ENCODE results near the gene PNPLA8. TPM values are rescaled to one million over a fixed set of nuclear protein-coding genes. Genes with fewer than 3 reads are reported as not detected.

PNPLA8 gene
- polyA plus RNA-seq, 3 donors, result 10.2 to 80.0 (median 55.5) TPM

- Mint-ChIP-seq H3K36me3 (no peaks in the 10 kb centered on the region), H3K4me1 (peaks cover 6% of the 10 kb centered on the region), H3K4me3 (no peak overlapping the region), H3K27me3 (ENCODE audit: low read depth in 3 of 3) (peaks cover 0 to 3% (median 3%) of the 10 kb centered on the region in 3 donors), H3K27ac (peak overlapping the region in 4 of 7 donors; percentile 11 to 67 (median 42)), H3K9me3 (peaks cover 6 to 16% (median 15%) of the 10 kb centered on the region in 7 donors)
- intact Hi-C loops (cut with micrococcal nuclease), result no loop called here
- H3K36me3 ChIP-seq (replicated peaks in 1 of 2; ENCODE audit: control insufficient read depth in 1 of 2, insufficient read depth in 2 of 2, low read length in 2 of 2), result no peaks in the 10 kb centered on the region
- no peaks in the 10 kb centered on the region for H3K27me3 ChIP-seq (ENCODE audit: control insufficient read depth in 2 of 2, insufficient read depth in 2 of 2, low read length in 2 of 2)
- H3K9me3 ChIP-seq (replicated peaks in 1 of 2; ENCODE audit: control insufficient read depth in 1 of 2, insufficient read depth in 1 of 2, low read length in 2 of 2), result peaks cover 9 to 12% of the 10 kb centered on the region in 2 donors
- peak overlapping the region; percentile 34 for H2AFZ ChIP-seq (ENCODE audit: insufficient read depth, low read depth, low read length, poor library complexity, severe bottlenecking)
- no peak overlapping the region for H3K4me3 ChIP-seq (replicated peaks in 1 of 3; ENCODE audit: low read depth in 2 of 3, low read length in 3 of 3)
- DNase-seq, result peak; percentile 27 to 79 (median 34)
- H3K4me2 ChIP-seq (replicated peaks; ENCODE audit: extremely low read depth, low read length, poor library complexity, severe bottlenecking), result no peak overlapping the region
- no peaks in the 10 kb centered on the region for H4K20me1 ChIP-seq (ENCODE audit: insufficient read depth, low read length)
- no peaks in the 10 kb centered on the region for H3K4me1 ChIP-seq (ENCODE audit: control insufficient read depth in 1 of 2, insufficient read depth in 2 of 2, low read length in 2 of 2)
- WGBS (ENCODE audit: insufficient coverage), result no CpG with 5 or more reads among the region's 5 CpGs
- no peak overlapping the region for H3K27ac ChIP-seq (ENCODE audit: low read depth in 1 of 2, low read length in 2 of 2)
- no peak for TF ChIP-seq CTCF (IDR thresholded peaks at IDR 0.05)
- H3K79me2 ChIP-seq (ENCODE audit: insufficient read depth, low read length), result no peaks in the 10 kb centered on the region
- no peak overlapping the region for H3K9ac ChIP-seq (ENCODE audit: insufficient read depth, low read length, poor library complexity, severe bottlenecking)
Measured at GRCh38 chr7:108535257-108535656, 9.3 kb upstream of the PNPLA8 start.

- Histone ChIP-seq H3K79me2 (ENCODE audit: insufficient read depth, low read length) (no peaks in the 10 kb centered on the region), H3K27me3 (ENCODE audit: control insufficient read depth in 2 of 2, insufficient read depth in 2 of 2, low read length in 2 of 2) (no peaks in the 10 kb centered on the region), H3K9ac (ENCODE audit: insufficient read depth, low read length, poor library complexity, severe bottlenecking) (no peak overlapping the region), H3K4me1 (ENCODE audit: control insufficient read depth in 1 of 2, insufficient read depth in 2 of 2, low read length in 2 of 2) (no peaks in the 10 kb centered on the region), H3K4me3 (replicated peaks in 1 of 3; ENCODE audit: low read depth in 2 of 3, low read length in 3 of 3) (no peak overlapping the region), H4K20me1 (ENCODE audit: insufficient read depth, low read length) (no peaks in the 10 kb centered on the region), H3K4me2 (replicated peaks; ENCODE audit: extremely low read depth, low read length, poor library complexity, severe bottlenecking) (no peak overlapping the region), H3K9me3 (replicated peaks in 1 of 2; ENCODE audit: control insufficient read depth in 1 of 2, insufficient read depth in 1 of 2, low read length in 2 of 2) (peaks cover 9 to 12% of the 10 kb centered on the region in 2 donors), H3K27ac (ENCODE audit: low read depth in 1 of 2, low read length in 2 of 2) (no peak overlapping the region), H3K36me3 (replicated peaks in 1 of 2; ENCODE audit: control insufficient read depth in 1 of 2, insufficient read depth in 2 of 2, low read length in 2 of 2) (no peaks in the 10 kb centered on the region), H2AFZ (ENCODE audit: insufficient read depth, low read depth, low read length, poor library complexity, severe bottlenecking) (no peak overlapping the region)
- peaks cover 0 to 6% (median 5%) of the 10 kb centered on the region in 3 donors for H3K27me3 Mint-ChIP-seq (ENCODE audit: low read depth in 3 of 3)
- peaks cover 6 to 16% (median 14%) of the 10 kb centered on the region in 7 donors for H3K9me3 Mint-ChIP-seq
- peaks cover 6% of the 10 kb centered on the region for H3K4me1 Mint-ChIP-seq
- DNase-seq, result no peak
- no peaks in the 10 kb centered on the region for H3K36me3 Mint-ChIP-seq
- H3K27ac Mint-ChIP-seq, result no peak overlapping the region
- no peak overlapping the region for H3K4me3 Mint-ChIP-seq
- intact Hi-C loops (cut with micrococcal nuclease), result no loop called here
- TF ChIP-seq CTCF (IDR thresholded peaks at IDR 0.05), result no peak
- WGBS (ENCODE audit: insufficient coverage), result no CpG with 5 or more reads among the region's 3 CpGs
Measured at GRCh38 chr7:108533712-108534111, 7.8 kb upstream of the PNPLA8 start.
